ENCODE data around the gene DCST2. TPM values are rescaled to one million over a fixed set of nuclear protein-coding genes. Genes with fewer than 3 reads are reported as not detected.
"Not testable (repeated sequence)": the region's sequence is repeated elsewhere in the genome, so short reads cannot be mapped to it uniquely, and the experiment has no call there.

Gene DCST2
- total and polyA plus RNA-seq, 7 donors, result 0.04 to 0.56 (median 0.19) TPM; not detected in 2

- peak within 1 kb of the TSS; percentile 75 for H3K27ac ChIP-seq
- no peaks in the 10 kb centered on the region for H3K27me3 ChIP-seq (ENCODE audit: insufficient read depth in 3 of 3, low read length in 2 of 3)
- ATAC-seq (peak; percentile 99 to 100 (median 100)), DNase-seq (peak; percentile 92 to 96)
- no peak for TF ChIP-seq CTCF (IDR thresholded peaks at IDR 0.05)
- WGBS, 3 donors, result 0 to 1% (median 0%) methylated on average over 26 of the region's 26 CpGs
- H3K36me3 ChIP-seq (ENCODE audit: insufficient read depth in 1 of 2, low read depth in 1 of 2), result peaks cover 3 to 15% of the 10 kb centered on the region in 2 donors
- H3K9me3 ChIP-seq, result no peaks in the 10 kb centered on the region
- H3K4me1 ChIP-seq, result peaks cover 17% of the 10 kb centered on the region
- peak within 1 kb of the TSS; percentile 72 for H3K4me3 ChIP-seq
- intact Hi-C loops (cut with DNase I), result no loop called here
Measured at GRCh38 chr1:154982897-154983648, 50.5 kb downstream of the DCST2 start, which contains the start of gene FLAD1. TSS of gene FLAD1 (plus strand) at chr1:154983344. CDS start at chr1:154983695, 351 bp downstream.

GRCh38 chr1:154982341-154982740 is 51.2 kb downstream of the DCST2 start:
- no peak for DNase-seq
- intact Hi-C loops (cut with DNase I), result no loop called here
- no peaks in the 10 kb centered on the region for H3K27me3 ChIP-seq (ENCODE audit: insufficient read depth in 3 of 3, low read length in 2 of 3)
- ATAC-seq, result no peak
- peak overlapping the region; percentile 72 for H3K4me3 ChIP-seq
- H3K36me3 ChIP-seq (ENCODE audit: insufficient read depth in 1 of 2, low read depth in 1 of 2), result peaks cover 3 to 11% of the 10 kb centered on the region in 2 donors
- 55 to 70% (median 69%) methylated on average over 4 to 6 of the region's 6 CpGs for WGBS, 3 donors
- H3K4me1 ChIP-seq, result peaks cover 17% of the 10 kb centered on the region
- no peaks in the 10 kb centered on the region for H3K9me3 ChIP-seq
- peak overlapping the region; percentile 32 for H3K27ac ChIP-seq
- TF ChIP-seq CTCF (IDR thresholded peaks at IDR 0.05), result no peak

GRCh38 chr1:154978360-154978759 is 55.2 kb downstream of the DCST2 start:
- 92 to 99% (median 96%) methylated on average over 3 of the region's 3 CpGs for WGBS, 3 donors
- Histone ChIP-seq H3K4me1 (peaks cover 21% of the 10 kb centered on the region), H3K27me3 (ENCODE audit: insufficient read depth in 3 of 3, low read length in 2 of 3) (no peaks in the 10 kb centered on the region), H3K27ac (no peak overlapping the region), H3K4me3 (no peak overlapping the region), H3K9me3 (no peaks in the 10 kb centered on the region), H3K36me3 (ENCODE audit: insufficient read depth in 1 of 2, low read depth in 1 of 2) (peaks cover 3 to 11% of the 10 kb centered on the region in 2 donors)
- DNase-seq, result no peak
- intact Hi-C loops (cut with DNase I), result no loop called here
- no peak for ATAC-seq
- TF ChIP-seq CTCF (IDR thresholded peaks at IDR 0.05), result no peak

- ATAC-seq; DNase-seq; H3K27ac ChIP-seq; H3K27me3 ChIP-seq (ENCODE audit: insufficient read depth in 3 of 3, low read length in 2 of 3); H3K9me3 ChIP-seq; H3K4me3 ChIP-seq; intact Hi-C loops (cut with DNase I): not testable (repeated sequence)
- 70 to 81% (median 75%) methylated on average over 3 of the region's 3 CpGs for WGBS, 3 donors
- Histone ChIP-seq H3K4me1 (peaks cover 25% of the 10 kb centered on the region), H3K36me3 (ENCODE audit: insufficient read depth in 1 of 2, low read depth in 1 of 2) (peaks cover 3 to 11% of the 10 kb centered on the region in 2 donors)
Measured at GRCh38 chr1:154977762-154978161, 55.8 kb downstream of the DCST2 start.

DNA sequence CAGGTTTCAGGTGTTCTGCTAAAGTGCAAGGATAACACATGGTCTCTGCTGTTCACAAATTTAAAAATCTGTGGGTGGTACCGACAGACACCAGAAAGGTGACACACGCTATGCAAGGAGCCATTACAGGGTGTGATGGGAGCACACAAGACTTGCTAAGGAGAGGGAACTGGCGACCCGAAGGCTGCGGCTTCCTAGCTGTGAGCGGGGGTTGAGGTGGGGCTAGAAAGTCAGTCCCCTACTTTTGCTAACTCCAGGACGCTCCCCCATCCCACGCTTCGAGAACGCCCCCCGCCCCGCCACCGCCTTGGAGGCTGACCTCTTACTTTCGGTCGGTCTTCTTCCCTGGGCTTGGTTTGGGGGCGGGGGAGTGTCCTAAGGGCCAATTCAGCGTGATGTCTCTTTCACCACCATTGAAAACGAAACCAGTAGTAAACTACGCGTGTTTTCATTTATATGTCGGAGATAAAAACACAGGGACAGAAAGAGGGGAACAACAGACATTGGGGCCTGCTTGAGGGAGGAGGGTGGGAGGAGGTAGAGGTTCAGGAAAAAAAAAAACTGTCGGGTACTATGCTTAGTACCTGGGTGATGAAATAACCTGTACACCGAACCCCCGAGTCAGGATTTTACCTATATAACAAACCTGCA is 58.0 kb downstream of the DCST2 start:
- Histone ChIP-seq H3K27me3 (ENCODE audit: insufficient read depth in 3 of 3, low read length in 2 of 3) (no peaks in the 10 kb centered on the region), H3K36me3 (ENCODE audit: insufficient read depth in 1 of 2, low read depth in 1 of 2) (peaks cover 3 to 11% of the 10 kb centered on the region in 2 donors), H3K27ac (peak overlapping the region; percentile 99), H3K9me3 (no peaks in the 10 kb centered on the region), H3K4me3 (peak overlapping the region; percentile 84), H3K4me1 (peaks cover 39% of the 10 kb centered on the region)
- 0 to 1% (median 1%) methylated on average over 24 of the region's 24 CpGs for WGBS, 3 donors
- ATAC-seq (no peak), DNase-seq (peak; percentile 58 to 63)
- TF ChIP-seq CTCF (IDR thresholded peaks at IDR 0.05), result no peak
- intact Hi-C loops (cut with DNase I), result loop anchor here in 1 of 2 donors (2.0 kb wide), 1 partner anchor 27 kb away; the partner anchor contains the start of gene ZBTB7B

Measured in psoas muscle (tissue), 8 donors.